B cell (primary cell): ENCODE data around the gene BZW1. TPM values are rescaled to one million over a fixed set of nuclear protein-coding genes. Genes with fewer than 3 reads are reported as not detected.
A peak's percentile ranks its signal among the peaks of the same experiment; 100 is the strongest.

Experiments used
- ATAC-seq: fragments of 200-7000 bp; cut with Tn5 transposase; one replicate; pipeline ENCODE4 v1.10.0; 2021; ENCODE audit warnings: low read depth, mild to moderate bottlenecking, moderate number of reproducible peaks, moderate library complexity
- CTCF ChIA-PET: fragments of 350-600 bp; sonication (Branson Sonifier 250); formaldehyde crosslinking; loops from one replicate; lab custom pipeline; 2021; ENCODE audit warnings: antibody characterized with exemption, inconsistent platforms; lab: Charles Lee
- POLR2A ChIA-PET: fragments of 350-600 bp; sonication (Branson Sonifier 250); formaldehyde crosslinking; loops from one replicate; lab custom pipeline; 2021; ENCODE audit warnings: antibody characterized with exemption; lab: Charles Lee
- DNase-seq: peaks from one replicate; pipeline ENCODE4 v3.0.0; 2013
- H2AFZ ChIP-seq: 2 replicates; pipeline ENCODE4 v1.6.1; 2012; ENCODE audit warnings: mild to moderate bottlenecking, low read depth, low read length; ENCODE audit not compliant: insufficient read depth, poor library complexity, severe bottlenecking
- H3K27ac ChIP-seq, 2 donors: 1 replicate in 1 of 2; 2 replicates in 1 of 2; pipeline ENCODE4 v1.5.1; 2012 to 2013; ENCODE audit warnings: low read length in 2 of 2, mild to moderate bottlenecking in 2 of 2, moderate library complexity in 1 of 2
- H3K27me3 ChIP-seq, 4 experiments: fragments of 200-600 bp in 1 of 4; sonication (generic) in 1 of 4; replicated peaks in 1 of 4; 1 replicate in 2 of 4; 2 replicates in 2 of 4; pipeline versions ENCODE4 v1.6.1 to v1.7.0; 2013 to 2016; ENCODE audit warnings: low read length in 3 of 4, mild to moderate bottlenecking in 2 of 4, mixed read lengths in 1 of 4, moderate library complexity in 1 of 4; ENCODE audit not compliant: insufficient read depth in 4 of 4, control insufficient read depth in 3 of 4; ENCODE audit errors: control extremely low read depth in 1 of 4
- H3K36me3 ChIP-seq, 2 experiments: replicated peaks in 1 of 2; 1 replicate in 1 of 2; 2 replicates in 1 of 2; pipeline versions ENCODE4 v1.6.1 to v1.7.1; 2013; ENCODE audit warnings: low read length in 1 of 2; ENCODE audit not compliant: insufficient read depth in 2 of 2, control insufficient read depth in 1 of 2; ENCODE audit errors: control extremely low read depth in 1 of 2, extremely low read depth in 1 of 2
- H3K4me1 ChIP-seq, 2 donors: fragments of 200-600 bp in 1 of 2; sonication (generic) in 1 of 2; 1 replicate in 1 of 2; 2 replicates in 1 of 2; pipeline versions ENCODE4 v1.5.1 to v1.6.1; 2013 to 2017; ENCODE audit warnings: low read length in 2 of 2; ENCODE audit not compliant: control insufficient read depth in 2 of 2, insufficient read depth in 2 of 2
- H3K4me2 ChIP-seq: replicated peaks from 2 replicates; pipeline ENCODE3; 2012; ENCODE audit warnings: mild to moderate bottlenecking, low read depth, low read length; ENCODE audit not compliant: poor library complexity, severe bottlenecking
- H3K4me3 ChIP-seq, 5 experiments: fragments of 200-600 bp in 1 of 5; sonication (generic) in 1 of 5; 1 replicate in 3 of 5; 2 replicates in 2 of 5; pipeline versions ENCODE4 v1.5.1 to v1.7.0; 2011 to 2016; ENCODE audit warnings: low read length in 4 of 5, mild to moderate bottlenecking in 4 of 5, low read depth in 2 of 5, control low read depth in 1 of 5, moderate library complexity in 1 of 5; ENCODE audit not compliant: insufficient read depth in 1 of 5; ENCODE audit errors: control extremely low read depth in 1 of 5, extremely low read depth in 1 of 5
- H3K79me2 ChIP-seq: fragments of 200-600 bp; sonication (generic); one replicate; pipeline ENCODE4 v1.6.0; 2016; ENCODE audit warnings: low read length; ENCODE audit not compliant: control insufficient read depth, insufficient read depth
- H3K9ac ChIP-seq: fragments of 200-600 bp; sonication (generic); 2 replicates; pipeline ENCODE4 v1.6.1; 2017; ENCODE audit warnings: mild to moderate bottlenecking, low read length, moderate library complexity
- H3K9me3 ChIP-seq, 3 donors: one replicate each; pipeline versions ENCODE4 v1.6.1 to v1.7.1; 2013; ENCODE audit warnings: low read length in 2 of 3; ENCODE audit not compliant: control insufficient read depth in 2 of 3, insufficient read depth in 1 of 3; ENCODE audit errors: control extremely low read depth in 1 of 3
- H4K20me1 ChIP-seq: 2 replicates; pipeline ENCODE4 v1.6.0; 2012; ENCODE audit warnings: mild to moderate bottlenecking, low read length; ENCODE audit not compliant: insufficient read depth, control insufficient read depth, poor library complexity, severe bottlenecking
- H3K27ac Mint-ChIP-seq: one replicate; pipeline ENCODE4 v1.8.0; 2021; ENCODE audit warnings: mixed read lengths
- H3K27me3 Mint-ChIP-seq: one replicate; pipeline ENCODE4 v1.8.0; 2021; ENCODE audit warnings: mixed read lengths
- H3K4me1 Mint-ChIP-seq: one replicate; pipeline ENCODE4 v1.8.0; 2021; ENCODE audit warnings: mixed read lengths
- H3K4me3 Mint-ChIP-seq: one replicate; pipeline ENCODE4 v1.8.0; 2021; ENCODE audit warnings: mixed read lengths
- H3K9me3 Mint-ChIP-seq: one replicate; pipeline ENCODE4 v1.8.0; 2022; ENCODE audit warnings: mixed read lengths; ENCODE audit not compliant: insufficient read depth
- EZH2 ChIP-seq: IDR thresholded peaks from 2 replicates; pipeline ENCODE4 v1.6.1; 2012; ENCODE audit warnings: borderline replicate concordance, low read depth, mild to moderate bottlenecking, moderate library complexity, low read length; ENCODE audit not compliant: insufficient read depth, poor library complexity, severe bottlenecking
- WGBS: methylation state at CpG from one replicate; pipeline ENCODE4 v1.1.5; 2013; ENCODE audit warnings: missing lambda C conversion rate; ENCODE audit not compliant: insufficient coverage; 5-methylcytosine and 5-hydroxymethylcytosine counted together
- intact Hi-C: fragments of 100-400 bp; cut with micrococcal nuclease; formaldehyde crosslinking; loops from one replicate; pipeline ENCODE4 v1.10.0; 2022
- polyA plus RNA-seq: library from polyadenylated mRNA; depleted of rRNA; stranded (reverse); fragments of >200 nt; gene quantifications from 2 replicates; pipeline ENCODE4 v1.2.3, GENCODE V29; 2012
- total RNA-seq, 2 donors: library from RNA; stranded (reverse); fragments of 120-200 nt in 1 of 2; gene quantifications; 1 replicate in 1 of 2; 2 replicates in 1 of 2; pipeline versions ENCODE4 v1.2.3 to v1.2.4, GENCODE V29; 2013 to 2022
- TF ChIP-seq, protein P1 (sequence below): fragments of 200-600 bp; IDR thresholded peaks from one replicate; pipeline ENCODE4 v1.8.0; 2022; ENCODE audit warnings: antibody characterized with exemption, mild to moderate bottlenecking

The BZW1 gene
- total and polyA plus RNA-seq, 2 donors (not counting 1 experiment from before 2014, with no cell fraction given), result 53.8 to 109 TPM

DNA sequence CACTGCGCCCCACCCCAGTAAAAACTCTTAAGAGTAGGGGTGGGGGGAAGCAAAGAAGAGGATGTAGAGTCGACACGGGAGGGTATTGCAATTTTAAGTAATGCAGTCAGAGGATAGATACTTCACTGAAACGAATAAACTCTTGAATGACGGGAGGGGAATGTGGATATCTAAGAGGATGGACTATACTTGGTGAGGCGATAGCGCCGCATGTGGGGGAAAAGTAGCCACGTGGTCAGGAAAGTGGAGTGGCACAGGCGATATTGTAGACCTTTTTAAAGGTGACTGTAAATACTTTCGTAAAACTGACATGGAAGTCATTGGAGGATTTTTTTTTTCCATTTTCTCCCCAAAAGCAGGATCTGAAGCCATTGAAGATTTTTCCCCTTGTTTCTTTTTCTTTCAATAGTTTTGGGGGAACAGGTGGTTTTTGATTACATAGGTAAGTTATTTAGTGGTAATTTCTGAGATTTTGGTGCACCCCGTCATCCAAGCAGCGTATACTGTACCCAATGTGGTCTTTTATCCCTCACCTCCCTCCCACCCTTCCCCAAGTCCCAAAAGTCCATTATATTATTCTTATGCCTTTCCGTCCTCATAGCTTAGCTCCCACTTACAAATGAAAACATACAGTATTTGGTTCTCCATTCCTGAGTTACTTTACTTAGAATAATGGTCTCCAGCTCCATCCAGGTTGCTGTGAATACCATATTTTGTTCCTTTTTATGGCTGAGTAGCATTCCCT lies 39.0 kb downstream of the BZW1 start:
- Mint-ChIP-seq H3K9me3 (no peaks in the 10 kb centered on the region), H3K4me1 (no peaks in the 10 kb centered on the region), H3K4me3 (no peak overlapping the region), H3K27ac (peak overlapping the region; percentile 53), H3K27me3 (no peaks in the 10 kb centered on the region)
- DNase-seq, result no peak
- Histone ChIP-seq H3K4me2 (no peak overlapping the region), H3K4me3 (no peak overlapping the region), H3K79me2 (peaks cover 16% of the 10 kb centered on the region), H3K9me3 (no peaks in the 10 kb centered on the region), H4K20me1 (peaks cover 29% of the 10 kb centered on the region), H3K27ac (no peak overlapping the region), H2AFZ (no peak overlapping the region), H3K27me3 (no peaks in the 10 kb centered on the region), H3K9ac (no peak overlapping the region), H3K4me1 (no peaks in the 10 kb centered on the region), H3K36me3 (peaks cover 17 to 54% of the 10 kb centered on the region in 2 experiments)
- WGBS, result 96% methylated on average over 9 of the region's 14 CpGs
- TF ChIP-seq, protein P1, sequence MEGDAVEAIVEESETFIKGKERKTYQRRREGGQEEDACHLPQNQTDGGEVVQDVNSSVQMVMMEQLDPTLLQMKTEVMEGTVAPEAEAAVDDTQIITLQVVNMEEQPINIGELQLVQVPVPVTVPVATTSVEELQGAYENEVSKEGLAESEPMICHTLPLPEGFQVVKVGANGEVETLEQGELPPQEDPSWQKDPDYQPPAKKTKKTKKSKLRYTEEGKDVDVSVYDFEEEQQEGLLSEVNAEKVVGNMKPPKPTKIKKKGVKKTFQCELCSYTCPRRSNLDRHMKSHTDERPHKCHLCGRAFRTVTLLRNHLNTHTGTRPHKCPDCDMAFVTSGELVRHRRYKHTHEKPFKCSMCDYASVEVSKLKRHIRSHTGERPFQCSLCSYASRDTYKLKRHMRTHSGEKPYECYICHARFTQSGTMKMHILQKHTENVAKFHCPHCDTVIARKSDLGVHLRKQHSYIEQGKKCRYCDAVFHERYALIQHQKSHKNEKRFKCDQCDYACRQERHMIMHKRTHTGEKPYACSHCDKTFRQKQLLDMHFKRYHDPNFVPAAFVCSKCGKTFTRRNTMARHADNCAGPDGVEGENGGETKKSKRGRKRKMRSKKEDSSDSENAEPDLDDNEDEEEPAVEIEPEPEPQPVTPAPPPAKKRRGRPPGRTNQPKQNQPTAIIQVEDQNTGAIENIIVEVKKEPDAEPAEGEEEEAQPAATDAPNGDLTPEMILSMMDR, result no peak
- no peak for TF ChIP-seq EZH2
- ChIA-PET POLR2A (no interaction called here), CTCF (interaction anchor here (0.7 kb wide), 1 partner anchor 9 kb away, joined by 3 read pairs; no protein-coding TSS in a partner anchor)
- ATAC-seq, result no peak
- intact Hi-C loops, result no loop called here
